Esophagus muscularis mucosa (tissue), 4 donors: ENCODE data around the gene CXorf49. TPM values are rescaled to one million over a fixed set of nuclear protein-coding genes. Genes with fewer than 3 reads are reported as not detected.
"Not testable (repeated sequence)": the region's sequence is repeated elsewhere in the genome, so short reads cannot be mapped to it uniquely, and the experiment has no call there.

Source experiments
- DNase-seq: peaks from one replicate; pipeline ENCODE4 v3.0.0-alpha.2; 2017; ENCODE audit errors: extremely low spot score
- H3K27ac ChIP-seq, 4 donors: fragments of 200-600 bp; sonication (generic); replicated peaks in 1 of 4; 1 replicate in 3 of 4; 2 replicates in 1 of 4; pipeline ENCODE4 v1.5.1; 2016 to 2019; ENCODE audit warnings: mild to moderate bottlenecking in 1 of 4
- H3K27me3 ChIP-seq, 4 donors: fragments of 200-600 bp; sonication (generic); one replicate each; pipeline versions ENCODE4 v1.5.1 to v1.6.0; 2016 to 2019
- H3K36me3 ChIP-seq, 4 donors: fragments of 200-600 bp; sonication (generic); one replicate each; pipeline ENCODE4 v1.5.1; 2016 to 2019
- H3K4me1 ChIP-seq, 4 donors: fragments of 200-600 bp; sonication (generic); one replicate each; pipeline ENCODE4 v1.5.1; 2016 to 2019
- H3K4me3 ChIP-seq, 4 donors: fragments of 200-600 bp; sonication (generic); 1 replicate in 2 of 4; 2 replicates in 2 of 4; pipeline ENCODE4 v1.5.1; 2016 to 2019; ENCODE audit warnings: mild to moderate bottlenecking in 4 of 4, moderate library complexity in 1 of 4
- H3K9me3 ChIP-seq, 4 donors: fragments of 200-600 bp; sonication (generic); 1 replicate in 3 of 4; 2 replicates in 1 of 4; pipeline ENCODE4 v1.5.1; 2016 to 2019
- CTCF ChIP-seq, 3 experiments: fragments of 200-600 bp in 2 of 3; fragments of 450-650 bp in 1 of 3; sonication (generic) in 2 of 3; IDR thresholded peaks; one replicate each; pipeline ENCODE4 v1.5.1; 2017 to 2019; ENCODE audit warnings: antibody characterized with exemption in 3 of 3, mild to moderate bottlenecking in 2 of 3, moderate library complexity in 1 of 3
- EP300 ChIP-seq: sonication (generic); formaldehyde crosslinking; IDR thresholded peaks from one replicate; pipeline ENCODE4 v1.6.1; 2017; ENCODE audit warnings: antibody characterized with exemption
- POLR2A ChIP-seq: fragments of 450-650 bp; IDR thresholded peaks from one replicate; pipeline ENCODE4 v1.6.1; 2017; ENCODE audit warnings: antibody characterized with exemption, moderate library complexity, mild to moderate bottlenecking, low read depth
- POLR2AphosphoS5 ChIP-seq, 2 donors: sonication (generic); formaldehyde crosslinking; IDR thresholded peaks; one replicate each; pipeline ENCODE4 v1.6.1; 2017; ENCODE audit warnings: antibody characterized with exemption in 2 of 2
- WGBS: methylation state at CpG from one replicate; pipeline ENCODE4 v1.1.5; 2018; 5-methylcytosine and 5-hydroxymethylcytosine counted together
- intact Hi-C: fragments of 100-400 bp; cut with DNase I; formaldehyde crosslinking; loops from one replicate; pipeline ENCODE4 v1.15.1; 2023
- total RNA-seq, 4 donors: library from RNA; depleted of rRNA; stranded (reverse); fragments of >200 nt; gene quantifications; one replicate each; pipeline versions ENCODE4 v1.1.0 to v1.2.1, GENCODE V29; 2016

The CXorf49 gene
- total RNA-seq, 4 donors from 2014 or later, result not detected

GRCh38 chrX:71698299-71699022 lies 19.6 kb downstream of the CXorf49 start:
- H3K4me3 ChIP-seq, DNase-seq, H3K9me3 ChIP-seq, H3K36me3 ChIP-seq, intact Hi-C loops, H3K27me3 ChIP-seq, H3K27ac ChIP-seq, H3K4me1 ChIP-seq: not testable (repeated sequence)
- WGBS, result no CpG with 5 or more reads among the region's 12 CpGs

- H3K4me3 ChIP-seq, intact Hi-C loops, H3K27ac ChIP-seq, H3K4me1 ChIP-seq, H3K27me3 ChIP-seq, H3K9me3 ChIP-seq, DNase-seq, H3K36me3 ChIP-seq: not testable (repeated sequence)
- WGBS, result no CpG with 5 or more reads among the region's 17 CpGs
Observed at GRCh38 chrX:71697466-71698298, 20.4 kb downstream of the CXorf49 start.

- WGBS, result no CpG with 5 or more reads among the region's 24 CpGs
- H3K4me3 ChIP-seq, DNase-seq, intact Hi-C loops, H3K27me3 ChIP-seq, H3K36me3 ChIP-seq, H3K27ac ChIP-seq, H3K9me3 ChIP-seq, H3K4me1 ChIP-seq: not testable (repeated sequence)
Observed at GRCh38 chrX:71696641-71697465, 21.2 kb downstream of the CXorf49 start.

GRCh38 chrX:71679575-71680207 lies 38.4 kb downstream of the CXorf49 start:
- H3K27ac ChIP-seq, result no peak overlapping the region
- no peak for DNase-seq
- no peaks in the 10 kb centered on the region for H3K36me3 ChIP-seq
- H3K4me3 ChIP-seq, result no peak overlapping the region
- H3K4me1 ChIP-seq, result no peaks in the 10 kb centered on the region
- no peaks in the 10 kb centered on the region for H3K27me3 ChIP-seq
- TF ChIP-seq CTCF (IDR thresholded peaks at IDR 0.05) (no peak), POLR2AphosphoS5 (IDR thresholded peaks at IDR 0.05) (no peak), POLR2A (no peak), EP300 (no peak)
- 89% methylated on average over 4 of the region's 4 CpGs for WGBS
- intact Hi-C loops, result no loop called here
- no peaks in the 10 kb centered on the region for H3K9me3 ChIP-seq

- DNase-seq, H3K27ac ChIP-seq, H3K9me3 ChIP-seq, H3K4me1 ChIP-seq, intact Hi-C loops, H3K27me3 ChIP-seq, H3K4me3 ChIP-seq, H3K36me3 ChIP-seq: not testable (repeated sequence)
- WGBS, result 78% methylated on average over 6 of the region's 6 CpGs
Observed at GRCh38 chrX:71677195-71677594, 40.9 kb downstream of the CXorf49 start.

- H3K4me1 ChIP-seq, H3K9me3 ChIP-seq, DNase-seq, H3K27ac ChIP-seq, intact Hi-C loops, H3K4me3 ChIP-seq, H3K27me3 ChIP-seq, H3K36me3 ChIP-seq: not testable (repeated sequence)
- 94% methylated on average over 7 of the region's 43 CpGs for WGBS
Observed at GRCh38 chrX:71676068-71676795, 41.9 kb downstream of the CXorf49 start.

- intact Hi-C loops, H3K27me3 ChIP-seq, H3K4me1 ChIP-seq, H3K9me3 ChIP-seq, H3K4me3 ChIP-seq, DNase-seq, H3K27ac ChIP-seq, H3K36me3 ChIP-seq: not testable (repeated sequence)
- WGBS, result 92% methylated on average over 15 of the region's 23 CpGs
Observed at GRCh38 chrX:71675636-71676035, 42.4 kb downstream of the CXorf49 start.
